ENCODE results near the gene KIRREL1. TPM values are rescaled to one million over a fixed set of nuclear protein-coding genes. Genes with fewer than 3 reads are reported as not detected.

The KIRREL1 gene
- total RNA-seq, 1 donor from 2014 or later = not detected

- intact Hi-C loops (cut with micrococcal nuclease) = no loop called here
- no peaks in the 10 kb centered on the region for H3K36me3 Mint-ChIP-seq (ENCODE audit: low read depth)
- no peak overlapping the region for H3K4me3 Mint-ChIP-seq
- no peaks in the 10 kb centered on the region for H3K4me1 Mint-ChIP-seq (ENCODE audit: low read depth)
- no peak for DNase-seq (ENCODE audit: low spot score)
- H3K27ac Mint-ChIP-seq = no peak overlapping the region
- H3K27me3 Mint-ChIP-seq (ENCODE audit: insufficient read depth) = peaks cover 8% of the 10 kb centered on the region
- H3K9me3 Mint-ChIP-seq = no peaks in the 10 kb centered on the region
Measured at GRCh38 chr1:157982136-157982535, 11.3 kb upstream of the KIRREL1 start.

- no peak overlapping the region for H3K27ac Mint-ChIP-seq
- no peaks in the 10 kb centered on the region for H3K9me3 Mint-ChIP-seq
- H3K27me3 Mint-ChIP-seq (ENCODE audit: insufficient read depth) = peaks cover 6% of the 10 kb centered on the region
- intact Hi-C loops (cut with micrococcal nuclease) = no loop called here
- H3K4me3 Mint-ChIP-seq = no peak overlapping the region
- H3K4me1 Mint-ChIP-seq (ENCODE audit: low read depth) = no peaks in the 10 kb centered on the region
- no peaks in the 10 kb centered on the region for H3K36me3 Mint-ChIP-seq (ENCODE audit: low read depth)
- DNase-seq (ENCODE audit: low spot score) = no peak
Measured at GRCh38 chr1:157983787-157984186, 9.7 kb upstream of the KIRREL1 start.

GRCh38 chr1:157984469-157984868 lies 9.0 kb upstream of the KIRREL1 start:
- intact Hi-C loops (cut with micrococcal nuclease) = no loop called here
- H3K27ac Mint-ChIP-seq = no peak overlapping the region
- H3K9me3 Mint-ChIP-seq = no peaks in the 10 kb centered on the region
- H3K27me3 Mint-ChIP-seq (ENCODE audit: insufficient read depth) = peaks cover 2% of the 10 kb centered on the region
- H3K36me3 Mint-ChIP-seq (ENCODE audit: low read depth) = no peaks in the 10 kb centered on the region
- no peak for DNase-seq (ENCODE audit: low spot score)
- no peak overlapping the region for H3K4me3 Mint-ChIP-seq
- H3K4me1 Mint-ChIP-seq (ENCODE audit: low read depth) = no peaks in the 10 kb centered on the region

- Mint-ChIP-seq H3K27me3 (ENCODE audit: insufficient read depth) (peaks cover 5% of the 10 kb centered on the region), H3K27ac (no peak overlapping the region), H3K4me3 (no peak overlapping the region), H3K9me3 (no peaks in the 10 kb centered on the region), H3K4me1 (ENCODE audit: low read depth) (no peaks in the 10 kb centered on the region), H3K36me3 (ENCODE audit: low read depth) (no peaks in the 10 kb centered on the region)
- intact Hi-C loops (cut with micrococcal nuclease) = no loop called here
- no peak for DNase-seq (ENCODE audit: low spot score)
Measured at GRCh38 chr1:157985473-157985872, 8.0 kb upstream of the KIRREL1 start.

GRCh38 chr1:157988002-157988401 lies 5.4 kb upstream of the KIRREL1 start:
- Mint-ChIP-seq H3K27ac (no peak overlapping the region), H3K27me3 (ENCODE audit: insufficient read depth) (peaks cover 21% of the 10 kb centered on the region), H3K9me3 (no peaks in the 10 kb centered on the region), H3K4me1 (ENCODE audit: low read depth) (no peaks in the 10 kb centered on the region), H3K36me3 (ENCODE audit: low read depth) (no peaks in the 10 kb centered on the region), H3K4me3 (no peak overlapping the region)
- intact Hi-C loops (cut with micrococcal nuclease) = no loop called here
- DNase-seq (ENCODE audit: low spot score) = no peak

- Mint-ChIP-seq H3K36me3 (ENCODE audit: low read depth) (no peaks in the 10 kb centered on the region), H3K4me3 (no peak overlapping the region), H3K4me1 (ENCODE audit: low read depth) (no peaks in the 10 kb centered on the region), H3K27ac (no peak overlapping the region), H3K9me3 (no peaks in the 10 kb centered on the region), H3K27me3 (ENCODE audit: insufficient read depth) (peaks cover 41% of the 10 kb centered on the region)
- DNase-seq (ENCODE audit: low spot score) = no peak
- intact Hi-C loops (cut with micrococcal nuclease) = loop anchor here (1.0 kb wide), 3 partner anchors 44 to 133 kb away; no protein-coding TSS in a partner anchor
Measured at GRCh38 chr1:157992031-157992832, 1.2 kb upstream of the KIRREL1 start.

- Mint-ChIP-seq H3K36me3 (ENCODE audit: low read depth) (no peaks in the 10 kb centered on the region), H3K9me3 (no peaks in the 10 kb centered on the region), H3K4me1 (ENCODE audit: low read depth) (no peaks in the 10 kb centered on the region), H3K27me3 (ENCODE audit: insufficient read depth) (peaks cover 43% of the 10 kb centered on the region), H3K27ac (no peak overlapping the region), H3K4me3 (no peak overlapping the region)
- intact Hi-C loops (cut with micrococcal nuclease) = loop anchor here (1.0 kb wide), 3 partner anchors 44 to 133 kb away; no protein-coding TSS in a partner anchor
- DNase-seq (ENCODE audit: low spot score) = no peak
Measured at GRCh38 chr1:157992833-157993146, 655 bp upstream of the KIRREL1 start.

GRCh38 chr1:157993918-157994605 lies 617 bp downstream of the KIRREL1 start:
- intact Hi-C loops (cut with micrococcal nuclease) = no loop called here
- Mint-ChIP-seq H3K27me3 (ENCODE audit: insufficient read depth) (peaks cover 43% of the 10 kb centered on the region), H3K27ac (no peak overlapping the region)

GRCh38 chr1:157994704-157995582 lies 1.5 kb downstream of the KIRREL1 start:
- DNase-seq (ENCODE audit: low spot score) = no peak
- H3K36me3 Mint-ChIP-seq (ENCODE audit: low read depth) = no peaks in the 10 kb centered on the region
- no peaks in the 10 kb centered on the region for H3K9me3 Mint-ChIP-seq
- H3K4me3 Mint-ChIP-seq = no peak overlapping the region
- intact Hi-C loops (cut with micrococcal nuclease) = no loop called here
- H3K27ac Mint-ChIP-seq = no peak overlapping the region
- no peaks in the 10 kb centered on the region for H3K4me1 Mint-ChIP-seq (ENCODE audit: low read depth)
- H3K27me3 Mint-ChIP-seq (ENCODE audit: insufficient read depth) = peaks cover 41% of the 10 kb centered on the region

More at GRCh38 chr1:157993918-157994605, 617 bp downstream of the KIRREL1 start:
- Mint-ChIP-seq H3K4me3 (no peak overlapping the region), H3K4me1 (ENCODE audit: low read depth) (no peaks in the 10 kb centered on the region), H3K36me3 (ENCODE audit: low read depth) (no peaks in the 10 kb centered on the region), H3K9me3 (no peaks in the 10 kb centered on the region)
- DNase-seq (ENCODE audit: low spot score) = no peak

- no peaks in the 10 kb centered on the region for H3K4me1 Mint-ChIP-seq (ENCODE audit: low read depth)
- no peak overlapping the region for H3K27ac Mint-ChIP-seq
- H3K4me3 Mint-ChIP-seq = no peak overlapping the region
- no peaks in the 10 kb centered on the region for H3K36me3 Mint-ChIP-seq (ENCODE audit: low read depth)
- H3K27me3 Mint-ChIP-seq (ENCODE audit: insufficient read depth) = peaks cover 40% of the 10 kb centered on the region
- no peaks in the 10 kb centered on the region for H3K9me3 Mint-ChIP-seq
- intact Hi-C loops (cut with micrococcal nuclease) = no loop called here
- no peak for DNase-seq (ENCODE audit: low spot score)
Measured at GRCh38 chr1:157995583-157996169, 2.2 kb downstream of the KIRREL1 start.

GRCh38 chr1:157996433-157996832 lies 3.0 kb downstream of the KIRREL1 start:
- no peak for DNase-seq (ENCODE audit: low spot score)
- Mint-ChIP-seq H3K9me3 (no peaks in the 10 kb centered on the region), H3K4me1 (ENCODE audit: low read depth) (no peaks in the 10 kb centered on the region), H3K27ac (no peak overlapping the region), H3K27me3 (ENCODE audit: insufficient read depth) (peaks cover 37% of the 10 kb centered on the region), H3K4me3 (no peak overlapping the region), H3K36me3 (ENCODE audit: low read depth) (no peaks in the 10 kb centered on the region)
- intact Hi-C loops (cut with micrococcal nuclease) = no loop called here

GRCh38 chr1:158000507-158000906 lies 7.1 kb downstream of the KIRREL1 start:
- no peaks in the 10 kb centered on the region for H3K9me3 Mint-ChIP-seq
- H3K4me3 Mint-ChIP-seq = no peak overlapping the region
- H3K27ac Mint-ChIP-seq = no peak overlapping the region
- no peaks in the 10 kb centered on the region for H3K36me3 Mint-ChIP-seq (ENCODE audit: low read depth)
- intact Hi-C loops (cut with micrococcal nuclease) = no loop called here
- peaks cover 10% of the 10 kb centered on the region for H3K27me3 Mint-ChIP-seq (ENCODE audit: insufficient read depth)
- H3K4me1 Mint-ChIP-seq (ENCODE audit: low read depth) = no peaks in the 10 kb centered on the region
- no peak for DNase-seq (ENCODE audit: low spot score)
